GM13976 (cell line): ENCODE results near the gene TSPAN31.

ENCODE experiments used
- DNase-seq: peaks from one replicate; pipeline ENCODE4 v3.0.0; 2012; ENCODE audit warnings: low spot score
- in situ Hi-C: fragments of 300-500 bp; cut with MboI; formaldehyde crosslinking; loops from one replicate; pipeline ENCODE4 v1.12.0; 2022; ENCODE audit warnings: low sequenced_read_pairs, mixed read lengths, inconsistent platforms; ENCODE audit not compliant: unreplicated experiment
- TF ChIP-seq, protein P1 (sequence below): IDR thresholded peaks from 2 replicates; pipeline ENCODE4 v1.5.1; 2012; ENCODE audit warnings: borderline replicate concordance, mild to moderate bottlenecking; ENCODE audit not compliant: insufficient read depth; ENCODE audit errors: extremely low read depth, missing control alignments, control extremely low read depth

TSPAN31 gene

DNA sequence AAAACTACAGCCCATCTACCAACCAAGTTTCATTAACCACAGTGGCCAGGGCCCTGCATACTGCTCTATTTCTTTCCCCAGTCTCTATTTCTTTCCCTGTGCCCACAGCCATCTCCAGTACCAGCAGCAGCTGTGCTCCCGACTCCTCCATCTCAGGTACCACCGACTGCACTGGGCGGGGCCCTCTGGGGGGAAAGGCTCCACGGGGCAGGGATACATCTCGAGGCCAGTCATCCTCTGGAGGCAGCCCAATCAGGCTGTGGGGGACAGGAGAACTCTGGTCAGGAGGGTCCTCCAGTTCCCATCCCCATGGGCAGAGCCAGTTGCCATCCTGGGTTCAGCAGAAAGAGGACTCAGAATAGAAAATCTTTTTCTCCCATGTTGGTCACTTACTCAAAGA is 4.2 kb downstream of the TSPAN31 start:
- DNase-seq: no peak
- TF ChIP-seq, protein P1, sequence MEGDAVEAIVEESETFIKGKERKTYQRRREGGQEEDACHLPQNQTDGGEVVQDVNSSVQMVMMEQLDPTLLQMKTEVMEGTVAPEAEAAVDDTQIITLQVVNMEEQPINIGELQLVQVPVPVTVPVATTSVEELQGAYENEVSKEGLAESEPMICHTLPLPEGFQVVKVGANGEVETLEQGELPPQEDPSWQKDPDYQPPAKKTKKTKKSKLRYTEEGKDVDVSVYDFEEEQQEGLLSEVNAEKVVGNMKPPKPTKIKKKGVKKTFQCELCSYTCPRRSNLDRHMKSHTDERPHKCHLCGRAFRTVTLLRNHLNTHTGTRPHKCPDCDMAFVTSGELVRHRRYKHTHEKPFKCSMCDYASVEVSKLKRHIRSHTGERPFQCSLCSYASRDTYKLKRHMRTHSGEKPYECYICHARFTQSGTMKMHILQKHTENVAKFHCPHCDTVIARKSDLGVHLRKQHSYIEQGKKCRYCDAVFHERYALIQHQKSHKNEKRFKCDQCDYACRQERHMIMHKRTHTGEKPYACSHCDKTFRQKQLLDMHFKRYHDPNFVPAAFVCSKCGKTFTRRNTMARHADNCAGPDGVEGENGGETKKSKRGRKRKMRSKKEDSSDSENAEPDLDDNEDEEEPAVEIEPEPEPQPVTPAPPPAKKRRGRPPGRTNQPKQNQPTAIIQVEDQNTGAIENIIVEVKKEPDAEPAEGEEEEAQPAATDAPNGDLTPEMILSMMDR: no peak
- in situ Hi-C loops: no loop called here

DNA sequence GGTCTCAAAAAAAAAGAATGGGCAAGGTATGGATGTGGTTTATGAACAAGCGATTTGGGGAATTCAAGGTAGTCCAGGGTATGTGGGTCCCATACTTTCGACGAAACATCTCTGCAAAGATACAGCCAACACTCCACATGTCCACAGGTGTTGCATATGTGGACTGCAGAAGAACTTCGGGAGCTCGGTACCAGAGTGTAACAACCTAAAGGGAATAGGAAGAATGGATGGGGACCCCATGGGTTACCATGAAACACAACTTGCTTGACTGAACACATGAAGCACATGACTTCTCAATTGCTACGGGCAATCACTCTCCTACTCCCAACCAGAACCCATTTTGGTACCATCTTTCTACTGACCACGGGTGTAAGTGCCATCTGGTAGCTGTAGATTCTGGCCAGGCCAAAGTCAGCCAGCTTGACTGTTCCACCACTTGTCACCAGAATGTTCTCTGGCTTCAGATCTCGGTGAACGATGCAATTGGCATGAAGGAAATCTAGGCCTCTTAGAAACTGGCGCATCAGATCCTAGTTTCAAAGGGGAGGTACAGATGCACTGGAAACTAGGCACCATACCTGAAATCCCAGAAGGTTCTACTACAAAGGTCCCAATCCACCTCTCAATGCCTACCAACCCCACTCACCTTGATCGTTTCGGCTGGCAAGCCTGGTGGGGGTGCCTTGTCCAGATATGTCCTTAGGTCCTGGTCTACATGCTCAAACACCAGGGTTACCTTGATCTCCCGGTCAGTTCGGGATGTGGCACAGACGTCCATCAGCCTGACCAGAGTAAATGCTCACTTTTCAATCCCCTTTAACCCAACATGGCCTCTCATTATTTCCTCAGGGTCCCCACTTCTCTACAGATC is 6.0 kb downstream of the TSPAN31 start:
- in situ Hi-C loops: no loop called here
- TF ChIP-seq, protein P1: no peak

DNA sequence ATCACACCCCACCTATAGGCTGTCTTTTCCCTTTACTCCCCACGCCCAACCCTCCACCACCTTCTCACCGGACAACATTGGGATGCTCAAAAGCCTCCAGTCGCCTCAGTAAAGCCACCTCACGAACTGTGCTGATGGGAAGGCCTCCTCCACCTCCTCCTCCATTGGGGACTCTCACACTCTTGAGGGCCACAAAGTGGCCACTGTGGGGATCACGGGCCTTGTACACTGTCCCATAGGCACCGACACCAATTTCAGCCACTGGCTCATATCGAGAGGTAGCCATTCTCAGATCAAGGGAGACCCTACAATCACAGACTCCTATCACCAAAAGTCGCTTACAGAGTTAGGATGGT is 6.6 kb downstream of the TSPAN31 start:
- in situ Hi-C loops: no loop called here
- TF ChIP-seq, protein P1: no peak
- no peak for DNase-seq

More for the DNA sequence above, 6.0 kb downstream of the TSPAN31 start:
- no peak for DNase-seq

DNA sequence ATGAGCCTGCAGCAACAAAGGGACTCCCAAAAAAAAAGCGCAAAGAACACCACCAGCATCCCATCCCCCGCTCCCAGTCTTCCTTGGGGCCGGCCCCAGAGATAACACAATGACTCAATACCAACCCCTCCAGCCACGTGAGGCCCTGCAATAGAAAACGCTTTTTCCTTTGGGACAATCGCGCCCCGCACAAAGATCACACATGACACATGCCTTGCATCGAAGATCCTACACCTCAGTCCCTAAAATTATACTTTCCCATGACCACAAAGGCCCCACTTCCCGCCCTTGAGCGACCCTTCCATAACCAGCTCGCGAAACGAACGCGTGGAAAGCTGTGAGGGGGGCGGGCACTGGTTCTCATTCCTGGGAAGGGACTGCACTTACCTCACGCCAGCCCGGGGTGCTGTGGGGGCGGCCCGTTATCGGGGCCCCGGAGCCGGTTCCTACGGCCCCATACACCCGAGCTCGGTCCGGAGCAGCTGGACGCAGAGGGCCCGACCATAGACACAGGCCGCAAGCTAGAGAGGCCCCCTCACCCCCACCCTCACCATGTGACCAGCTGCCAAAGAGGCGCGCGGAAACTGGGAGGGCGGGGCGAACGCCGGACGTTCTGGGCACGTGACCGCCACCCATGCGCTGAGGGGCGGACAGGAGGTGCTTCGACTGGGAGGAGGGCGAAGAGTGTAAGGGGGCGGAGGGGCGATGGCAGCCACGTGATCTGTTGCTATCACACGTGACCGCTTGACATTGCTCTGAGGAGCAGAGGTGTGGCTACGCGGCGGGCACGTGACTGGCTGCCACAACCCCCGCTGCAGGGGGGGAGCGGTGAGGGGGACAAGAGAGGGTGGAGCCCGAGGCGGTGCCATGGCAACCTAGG is 7.2 kb downstream of the TSPAN31 start, which contains the start of gene CDK4:
TSS of gene CDK4 (minus strand) at position 523 of the 880 bp plus-strand sequence. CDS start 593 bp downstream, outside the sequence.
- TF ChIP-seq, protein P1: no peak
- peak; percentile 98 for DNase-seq
- in situ Hi-C loops: no loop called here

DNA sequence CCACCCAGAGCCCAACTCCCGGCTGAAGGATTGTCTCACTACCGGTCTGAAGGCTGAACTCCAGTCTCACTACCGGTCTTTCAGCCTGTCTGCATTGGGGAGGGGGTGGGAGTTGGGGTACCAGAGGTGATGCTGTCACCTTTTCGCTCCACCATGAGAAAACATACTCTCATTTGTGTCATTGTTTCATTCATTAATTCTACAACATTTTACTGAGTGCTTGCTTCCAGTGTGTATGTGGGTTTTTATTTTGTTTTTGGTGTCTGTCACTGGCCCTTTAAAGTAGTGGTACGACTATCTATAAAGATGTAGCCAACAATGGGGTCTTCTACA is 7.8 kb downstream of the TSPAN31 start:
- DNase-seq: no peak
- TF ChIP-seq, protein P1: no peak
- in situ Hi-C loops: no loop called here

DNA sequence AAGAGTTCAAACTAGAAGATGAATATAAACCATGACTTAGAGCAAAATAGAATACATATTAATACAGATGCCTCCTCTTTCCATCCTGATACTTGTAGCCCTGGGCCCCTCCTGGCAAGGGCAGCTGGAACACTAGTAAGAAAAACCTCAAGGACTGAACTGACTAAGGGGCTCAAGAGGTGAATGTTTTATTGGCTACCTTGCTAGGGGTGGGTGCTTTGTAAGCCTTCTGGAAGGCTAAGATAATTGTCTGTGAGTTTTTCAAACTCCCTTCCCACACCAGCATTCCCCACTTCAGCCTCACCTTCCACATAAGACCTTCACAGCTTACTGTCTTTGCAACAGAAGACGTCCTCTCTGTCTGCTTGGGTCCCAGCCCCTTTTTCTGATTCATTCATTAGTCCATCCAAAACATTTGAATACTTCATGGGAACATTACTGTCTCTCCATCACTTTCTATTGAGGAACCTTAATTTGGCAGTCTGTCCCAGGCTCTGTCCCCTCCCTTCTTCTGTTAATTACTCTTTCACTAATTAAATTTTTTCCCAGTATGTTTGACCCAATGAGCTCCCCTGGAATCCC is 9.0 kb downstream of the TSPAN31 start:
- in situ Hi-C loops: no loop called here
- DNase-seq: no peak
- TF ChIP-seq, protein P1: no peak
